NT2/D1 (cell line): Measurements from ENCODE around the gene ACMSD.

Experiments
- SUZ12 ChIP-seq: IDR thresholded peaks from 2 replicates; pipeline ENCODE4 v1.6.1; 2011; ENCODE audit not compliant: insufficient read length, insufficient read depth; ENCODE audit errors: extremely low read depth
- YY1 ChIP-seq: IDR thresholded peaks from 2 replicates; pipeline ENCODE4 v1.6.1; 2011; ENCODE audit not compliant: insufficient read length, insufficient read depth
- ZNF274 ChIP-seq: IDR thresholded peaks from 2 replicates; pipeline ENCODE4 v1.6.1; 2011; ENCODE audit warnings: mild to moderate bottlenecking, low read depth, low read length

GRCh38 chr2:134845719-134846118 is 7.3 kb downstream of the ACMSD start:
- no peak for TF ChIP-seq YY1
- no peak for TF ChIP-seq ZNF274
- TF ChIP-seq SUZ12: no peak
